ENCODE measurements around the gene ITPA. TPM values are rescaled to one million over a fixed set of nuclear protein-coding genes. Genes with fewer than 3 reads are reported as not detected.

ITPA gene
- total and polyA plus RNA-seq, 2 of the 13 experiments (the other 11 are each of a cell fraction or from before 2014, with no cell fraction given) = 60.1 to 103 TPM

DNA sequence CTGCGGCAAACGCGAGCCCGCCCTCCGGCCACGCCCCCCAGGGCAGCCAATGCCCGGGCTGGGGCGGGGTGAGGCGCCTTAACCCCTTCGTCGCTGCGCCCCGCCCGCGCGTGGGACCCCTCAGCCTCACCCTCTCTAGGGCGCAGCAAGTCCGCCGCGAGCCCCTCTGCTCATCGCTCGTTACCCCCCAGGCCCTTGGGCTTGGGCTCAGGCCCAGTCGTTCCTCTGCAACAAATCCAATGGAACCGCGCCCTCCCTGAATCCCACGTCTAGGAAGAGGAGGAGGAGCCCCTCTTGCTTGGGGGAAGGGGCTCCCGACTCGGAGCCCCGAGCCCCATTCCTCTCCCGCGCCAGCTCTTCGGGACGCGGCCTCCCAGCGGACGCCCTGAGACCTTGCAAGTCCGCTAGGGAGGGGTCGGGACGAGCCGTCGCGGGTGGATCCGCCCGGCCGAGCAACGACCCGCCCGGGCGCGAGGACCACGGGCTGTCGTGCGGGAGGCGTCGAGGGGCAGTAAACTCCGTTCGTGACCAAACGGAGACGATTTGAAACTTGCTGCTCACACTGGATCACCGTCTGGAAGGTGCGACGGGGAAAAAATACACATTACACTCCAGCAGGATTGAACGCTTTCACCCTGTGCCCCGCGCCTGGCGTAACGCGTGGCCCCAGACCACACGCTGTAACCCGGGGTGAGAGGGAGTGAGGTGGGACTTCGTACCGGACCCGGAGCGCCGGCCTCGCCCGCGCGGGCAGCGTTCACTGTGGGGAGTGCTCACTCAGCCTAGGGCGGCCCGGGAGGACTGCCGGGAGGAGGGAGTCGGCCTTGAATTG, 35.5 kb upstream of the ITPA start (continued):
- TF ChIP-seq MAZ (IDR thresholded peaks at IDR 0.05; ENCODE audit: borderline replicate concordance, low read depth, low read length) (peak; percentile 88), MAZ (CRISPR knock-in tag; IDR thresholded peaks at IDR 0.05; ENCODE audit: low read depth) (peak; percentile 93), ZNF879 (CRISPR knock-in tag; IDR thresholded peaks at IDR 0.05) (peak; percentile 88), TARDBP (CRISPR knock-in tag; IDR thresholded peaks at IDR 0.05) (peak; percentile 38), ZSCAN21 (CRISPR knock-in tag; IDR thresholded peaks at IDR 0.05; ENCODE audit: borderline replicate concordance) (peak; percentile 43; the same call in 1 of the 2 replicates), KDM4B (CRISPR knock-in tag; IDR thresholded peaks at IDR 0.05) (peak; percentile 11; the same call in 1 of the 2 replicates), ZNF260 (CRISPR knock-in tag; IDR thresholded peaks at IDR 0.05; ENCODE audit: borderline replicate concordance, low read depth) (no peak), TAF15 (IDR thresholded peaks at IDR 0.05; ENCODE audit: low read depth, low read length, poor library complexity, severe bottlenecking) (peak; percentile 70), HOXD1 (CRISPR knock-in tag; IDR thresholded peaks at IDR 0.05) (peak; percentile 65; the same call in 1 of the 2 replicates), ZMYM2 (CRISPR knock-in tag; IDR thresholded peaks at IDR 0.05) (peak; percentile 96), MAFG (CRISPR knock-in tag; IDR thresholded peaks at IDR 0.05) (no peak), ZNF639 (CRISPR knock-in tag; conservative IDR thresholded peaks at IDR 0.05) (peak; percentile 75), RELA (CRISPR knock-in tag; IDR thresholded peaks at IDR 0.05) (no peak; the same call in 1 of the 2 replicates), IRF2 (CRISPR knock-in tag; IDR thresholded peaks at IDR 0.05) (peak; percentile 47), MEIS1 (CRISPR knock-in tag; IDR thresholded peaks at IDR 0.05; ENCODE audit: borderline replicate concordance) (no peak; the same call in 1 of the 2 replicates), ZNF672 (CRISPR knock-in tag; IDR thresholded peaks at IDR 0.05) (no peak), IKZF4 (CRISPR knock-in tag; IDR thresholded peaks at IDR 0.05; ENCODE audit: borderline replicate concordance, low read depth, not compliant biosample characterization) (peak; percentile 94), ZUFSP (CRISPR knock-in tag; IDR thresholded peaks at IDR 0.05; ENCODE audit: borderline replicate concordance) (no peak), CCAR2 (optimal IDR thresholded peaks at IDR 0.05; ENCODE audit: low read depth, low read length) (peak; percentile 69), ZNF17 (CRISPR knock-in tag; IDR thresholded peaks at IDR 0.05) (peak; percentile 72; the same call in 1 of the 2 replicates), ZNF7 (CRISPR knock-in tag; IDR thresholded peaks at IDR 0.05) (peak; percentile 8; the same call in 1 of the 2 replicates), EZH2 (conservative IDR thresholded peaks at IDR 0.05; ENCODE audit: low read depth, low read length) (no peak), NFKB2 (CRISPR knock-in tag; IDR thresholded peaks at IDR 0.05; ENCODE audit: borderline replicate concordance) (peak; percentile 98; the same call in 1 of the 2 replicates), ZSCAN31 (CRISPR knock-in tag; IDR thresholded peaks at IDR 0.05; ENCODE audit: low read depth) (peak; percentile 89; the same call in 1 of the 2 replicates), GPN1 (CRISPR knock-in tag; IDR thresholded peaks at IDR 0.05; ENCODE audit: borderline replicate concordance) (peak; percentile 89; the same call in 1 of the 2 replicates)
- TF ChIP-seq, protein P1, sequence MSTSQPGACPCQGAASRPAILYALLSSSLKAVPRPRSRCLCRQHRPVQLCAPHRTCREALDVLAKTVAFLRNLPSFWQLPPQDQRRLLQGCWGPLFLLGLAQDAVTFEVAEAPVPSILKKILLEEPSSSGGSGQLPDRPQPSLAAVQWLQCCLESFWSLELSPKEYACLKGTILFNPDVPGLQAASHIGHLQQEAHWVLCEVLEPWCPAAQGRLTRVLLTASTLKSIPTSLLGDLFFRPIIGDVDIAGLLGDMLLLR (CRISPR knock-in tag; IDR thresholded peaks at IDR 0.05) = peak; percentile 84
- TF ChIP-seq, protein P2, sequence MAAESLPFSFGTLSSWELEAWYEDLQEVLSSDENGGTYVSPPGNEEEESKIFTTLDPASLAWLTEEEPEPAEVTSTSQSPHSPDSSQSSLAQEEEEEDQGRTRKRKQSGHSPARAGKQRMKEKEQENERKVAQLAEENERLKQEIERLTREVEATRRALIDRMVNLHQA (CRISPR knock-in tag; IDR thresholded peaks at IDR 0.05) = no peak

Data from HepG2 (cell line).